A673 (cell line): ENCODE measurements around the gene KMT2B.

ENCODE experiments used
- EZH2 ChIP-seq: fragments of 200-600 bp; sonication (generic); IDR thresholded peaks from 2 replicates; pipeline ENCODE4 v1.6.1; 2017; ENCODE audit warnings: borderline replicate concordance, low read depth, mild to moderate bottlenecking, mixed read lengths, antibody characterized with exemption, low read length; ENCODE audit not compliant: poor library complexity, severe bottlenecking
- TF ChIP-seq, protein P1 (sequence below): fragments of 300-800, 200-600 bp; sonication (generic); conservative IDR thresholded peaks from 2 replicates; pipeline ENCODE4 v1.5.1; 2017; ENCODE audit warnings: low read depth, mild to moderate bottlenecking, antibody characterized with exemption, low read length, moderate library complexity, mixed read lengths

DNA sequence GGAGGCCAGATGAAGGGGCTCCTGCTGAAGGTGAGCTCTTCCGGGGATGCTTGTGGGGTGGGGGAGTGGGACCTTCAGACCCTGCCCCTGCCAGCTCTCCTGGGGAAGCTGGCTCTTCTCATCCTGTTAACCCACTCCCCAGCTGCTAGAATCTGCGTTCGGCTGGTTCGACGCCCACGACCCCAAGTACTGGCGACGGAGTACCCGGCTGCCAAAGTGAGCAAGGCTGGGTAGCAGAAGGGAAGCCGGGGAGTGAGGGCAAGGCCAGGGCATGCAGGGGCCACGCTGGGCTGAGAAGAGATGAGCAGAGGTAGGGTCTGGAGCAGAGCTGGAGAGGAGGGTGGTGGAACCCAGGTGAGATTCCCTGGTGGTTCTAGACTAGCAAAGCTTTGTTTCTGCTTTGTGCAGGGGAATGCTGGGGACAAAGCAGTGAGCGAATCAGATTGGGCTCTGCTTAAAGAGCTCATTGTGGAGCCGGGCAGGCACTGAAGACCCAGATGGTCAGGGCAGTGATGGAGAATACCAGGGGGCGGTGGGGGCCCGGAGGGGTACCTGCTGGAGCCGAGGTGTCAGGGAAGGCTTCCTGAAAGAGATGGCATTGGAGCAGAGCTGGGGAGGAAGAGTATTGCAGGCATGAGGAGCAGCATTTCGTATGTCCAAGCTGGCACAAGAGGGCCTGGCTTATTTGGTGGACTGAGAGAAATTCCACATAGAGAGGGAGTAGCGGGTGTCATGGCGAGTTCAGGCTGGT is 10.3 kb downstream of the KMT2B start:
- TF ChIP-seq, protein P1, sequence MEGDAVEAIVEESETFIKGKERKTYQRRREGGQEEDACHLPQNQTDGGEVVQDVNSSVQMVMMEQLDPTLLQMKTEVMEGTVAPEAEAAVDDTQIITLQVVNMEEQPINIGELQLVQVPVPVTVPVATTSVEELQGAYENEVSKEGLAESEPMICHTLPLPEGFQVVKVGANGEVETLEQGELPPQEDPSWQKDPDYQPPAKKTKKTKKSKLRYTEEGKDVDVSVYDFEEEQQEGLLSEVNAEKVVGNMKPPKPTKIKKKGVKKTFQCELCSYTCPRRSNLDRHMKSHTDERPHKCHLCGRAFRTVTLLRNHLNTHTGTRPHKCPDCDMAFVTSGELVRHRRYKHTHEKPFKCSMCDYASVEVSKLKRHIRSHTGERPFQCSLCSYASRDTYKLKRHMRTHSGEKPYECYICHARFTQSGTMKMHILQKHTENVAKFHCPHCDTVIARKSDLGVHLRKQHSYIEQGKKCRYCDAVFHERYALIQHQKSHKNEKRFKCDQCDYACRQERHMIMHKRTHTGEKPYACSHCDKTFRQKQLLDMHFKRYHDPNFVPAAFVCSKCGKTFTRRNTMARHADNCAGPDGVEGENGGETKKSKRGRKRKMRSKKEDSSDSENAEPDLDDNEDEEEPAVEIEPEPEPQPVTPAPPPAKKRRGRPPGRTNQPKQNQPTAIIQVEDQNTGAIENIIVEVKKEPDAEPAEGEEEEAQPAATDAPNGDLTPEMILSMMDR: no peak
- no peak for TF ChIP-seq EZH2
